Measurements from ENCODE around the gene GPR153.

DNA sequence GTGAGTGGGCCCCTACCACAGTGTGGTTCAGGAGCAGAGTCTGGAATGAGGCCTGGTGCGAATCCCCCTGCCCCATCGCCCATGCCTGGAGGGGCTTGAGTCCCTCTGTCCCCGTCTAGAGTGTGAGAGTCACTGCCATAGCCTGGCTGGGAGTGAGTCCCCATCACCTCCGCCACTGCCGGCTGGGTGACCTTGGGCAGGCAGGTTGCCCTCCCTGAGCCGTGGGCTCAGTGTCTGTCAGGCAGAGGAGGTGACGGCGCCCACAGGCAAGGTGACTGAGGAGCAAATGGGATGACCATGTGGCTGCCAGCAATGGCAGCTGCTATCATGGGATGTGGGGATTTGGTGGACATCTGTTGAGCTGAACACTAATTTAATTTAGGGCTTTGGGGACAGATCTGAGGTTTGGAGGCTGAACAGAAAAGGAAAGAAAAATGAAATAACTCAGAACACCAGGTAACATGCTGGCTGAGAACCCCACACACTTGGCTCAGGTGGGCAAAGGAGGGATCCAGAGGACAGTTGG lies 38.1 kb upstream of the GPR153 start:
- TF ChIP-seq, protein P1, sequence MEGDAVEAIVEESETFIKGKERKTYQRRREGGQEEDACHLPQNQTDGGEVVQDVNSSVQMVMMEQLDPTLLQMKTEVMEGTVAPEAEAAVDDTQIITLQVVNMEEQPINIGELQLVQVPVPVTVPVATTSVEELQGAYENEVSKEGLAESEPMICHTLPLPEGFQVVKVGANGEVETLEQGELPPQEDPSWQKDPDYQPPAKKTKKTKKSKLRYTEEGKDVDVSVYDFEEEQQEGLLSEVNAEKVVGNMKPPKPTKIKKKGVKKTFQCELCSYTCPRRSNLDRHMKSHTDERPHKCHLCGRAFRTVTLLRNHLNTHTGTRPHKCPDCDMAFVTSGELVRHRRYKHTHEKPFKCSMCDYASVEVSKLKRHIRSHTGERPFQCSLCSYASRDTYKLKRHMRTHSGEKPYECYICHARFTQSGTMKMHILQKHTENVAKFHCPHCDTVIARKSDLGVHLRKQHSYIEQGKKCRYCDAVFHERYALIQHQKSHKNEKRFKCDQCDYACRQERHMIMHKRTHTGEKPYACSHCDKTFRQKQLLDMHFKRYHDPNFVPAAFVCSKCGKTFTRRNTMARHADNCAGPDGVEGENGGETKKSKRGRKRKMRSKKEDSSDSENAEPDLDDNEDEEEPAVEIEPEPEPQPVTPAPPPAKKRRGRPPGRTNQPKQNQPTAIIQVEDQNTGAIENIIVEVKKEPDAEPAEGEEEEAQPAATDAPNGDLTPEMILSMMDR (IDR thresholded peaks at IDR 0.05; ENCODE audit: low read depth, low read length), result no peak
- no peak for TF ChIP-seq EZH2phosphoT487 (IDR thresholded peaks at IDR 0.05; ENCODE audit: low read depth)

Data from OCI-LY3 (cell line).